NB4 (cell line): ENCODE measurements around the gene CTNND2.

Experiments used
- POLR2A ChIP-seq: IDR thresholded peaks from 2 replicates; pipeline ENCODE4 v1.6.1; 2011; ENCODE audit warnings: mild to moderate bottlenecking; ENCODE audit not compliant: insufficient read length; ENCODE audit errors: extremely low read depth
- TF ChIP-seq, protein P1 (sequence below): IDR thresholded peaks from one replicate; pipeline ENCODE4 v1.5.1; 2012; ENCODE audit warnings: low read depth, low read length
- TF ChIP-seq, protein P2 (sequence below): IDR thresholded peaks from 2 replicates; pipeline ENCODE4 v1.6.1; 2011; ENCODE audit warnings: low read depth, low read length

DNA sequence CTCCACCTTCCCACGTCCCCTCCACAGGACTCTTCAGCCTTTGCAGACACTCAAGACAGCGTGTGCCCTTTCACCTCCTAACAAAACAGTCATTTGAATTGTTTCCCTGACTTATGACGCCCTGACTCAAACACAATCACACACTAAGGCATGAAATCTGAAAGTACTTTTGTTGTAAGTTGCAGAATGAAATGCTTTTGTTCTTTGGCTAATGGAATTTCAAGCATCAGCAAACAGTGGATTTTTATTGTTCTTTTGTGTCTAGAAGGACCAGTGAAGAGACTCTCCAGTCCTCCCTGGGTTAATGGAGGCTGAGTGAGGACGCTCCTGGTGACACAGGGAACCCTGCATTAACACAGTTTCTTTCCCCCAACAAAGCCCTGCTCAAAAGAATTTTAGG lies 380.1 kb downstream of the CTNND2 start:
- TF ChIP-seq, protein P1, sequence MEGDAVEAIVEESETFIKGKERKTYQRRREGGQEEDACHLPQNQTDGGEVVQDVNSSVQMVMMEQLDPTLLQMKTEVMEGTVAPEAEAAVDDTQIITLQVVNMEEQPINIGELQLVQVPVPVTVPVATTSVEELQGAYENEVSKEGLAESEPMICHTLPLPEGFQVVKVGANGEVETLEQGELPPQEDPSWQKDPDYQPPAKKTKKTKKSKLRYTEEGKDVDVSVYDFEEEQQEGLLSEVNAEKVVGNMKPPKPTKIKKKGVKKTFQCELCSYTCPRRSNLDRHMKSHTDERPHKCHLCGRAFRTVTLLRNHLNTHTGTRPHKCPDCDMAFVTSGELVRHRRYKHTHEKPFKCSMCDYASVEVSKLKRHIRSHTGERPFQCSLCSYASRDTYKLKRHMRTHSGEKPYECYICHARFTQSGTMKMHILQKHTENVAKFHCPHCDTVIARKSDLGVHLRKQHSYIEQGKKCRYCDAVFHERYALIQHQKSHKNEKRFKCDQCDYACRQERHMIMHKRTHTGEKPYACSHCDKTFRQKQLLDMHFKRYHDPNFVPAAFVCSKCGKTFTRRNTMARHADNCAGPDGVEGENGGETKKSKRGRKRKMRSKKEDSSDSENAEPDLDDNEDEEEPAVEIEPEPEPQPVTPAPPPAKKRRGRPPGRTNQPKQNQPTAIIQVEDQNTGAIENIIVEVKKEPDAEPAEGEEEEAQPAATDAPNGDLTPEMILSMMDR, result no peak
- no peak for TF ChIP-seq POLR2A
- TF ChIP-seq, protein P2, sequence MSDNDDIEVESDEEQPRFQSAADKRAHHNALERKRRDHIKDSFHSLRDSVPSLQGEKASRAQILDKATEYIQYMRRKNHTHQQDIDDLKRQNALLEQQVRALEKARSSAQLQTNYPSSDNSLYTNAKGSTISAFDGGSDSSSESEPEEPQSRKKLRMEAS, result no peak
